GM18502 (cell line): ENCODE data around the gene TCFL5.

Source experiments
- ATAC-seq: cut with Tn5 transposase; IDR thresholded peaks from one replicate; pipeline ENCODE4 v1.9.1; 2021; ENCODE audit warnings: mild to moderate bottlenecking; ENCODE audit not compliant: unreplicated experiment, poor library complexity

TCFL5 gene

GRCh38 chr20:62802026-62802712 is 59.5 kb downstream of the TCFL5 start:
- ATAC-seq, result no peak

GRCh38 chr20:62801284-62802010 is 60.2 kb downstream of the TCFL5 start:
- ATAC-seq, result no peak

DNA sequence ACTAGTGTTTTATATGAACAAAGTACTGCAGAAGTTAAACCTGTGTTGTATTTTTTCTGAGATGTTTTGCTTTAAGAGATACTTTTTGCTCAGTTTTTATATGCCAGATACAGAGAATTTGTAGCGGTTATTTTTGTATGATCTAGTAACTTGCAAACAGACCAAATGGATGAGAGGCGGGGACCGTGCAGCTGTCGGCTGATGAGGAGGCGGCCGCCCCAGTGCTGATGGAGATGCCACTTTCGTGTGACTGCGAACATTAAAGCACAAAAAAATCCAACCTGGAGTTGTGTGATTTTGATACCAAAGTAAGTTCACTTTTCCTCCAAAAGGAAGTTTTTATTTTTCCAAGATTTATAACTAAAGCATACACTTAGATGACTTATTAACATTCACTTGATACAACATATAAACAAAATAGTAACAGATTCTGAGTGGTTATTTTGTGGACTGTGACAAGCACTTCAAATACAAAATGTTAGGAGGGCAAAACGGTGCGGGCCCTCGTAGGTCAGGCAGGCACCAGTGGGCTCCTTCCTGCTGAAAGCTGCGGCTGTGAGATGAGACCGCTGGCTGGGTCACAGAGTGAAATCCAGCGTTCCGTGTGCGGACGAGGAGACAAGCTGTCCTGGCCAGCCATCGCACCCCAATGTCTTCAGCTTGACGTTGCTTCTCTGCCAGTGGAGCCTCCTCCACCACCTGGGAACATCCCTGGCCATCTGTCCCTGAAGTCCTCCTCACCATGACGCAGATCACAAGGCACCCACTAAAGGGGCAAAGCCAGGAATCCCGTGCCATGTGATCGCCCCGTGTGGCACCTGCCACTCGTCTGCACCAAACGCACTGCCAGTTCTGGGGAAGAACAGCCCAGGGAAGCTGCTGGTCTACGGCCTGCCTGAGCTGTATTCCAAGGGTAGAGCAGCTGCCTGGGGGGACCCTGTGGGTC is 61.0 kb downstream of the TCFL5 start:
- no peak for ATAC-seq

GRCh38 chr20:62799873-62800272 is 61.7 kb downstream of the TCFL5 start:
- no peak for ATAC-seq

DNA sequence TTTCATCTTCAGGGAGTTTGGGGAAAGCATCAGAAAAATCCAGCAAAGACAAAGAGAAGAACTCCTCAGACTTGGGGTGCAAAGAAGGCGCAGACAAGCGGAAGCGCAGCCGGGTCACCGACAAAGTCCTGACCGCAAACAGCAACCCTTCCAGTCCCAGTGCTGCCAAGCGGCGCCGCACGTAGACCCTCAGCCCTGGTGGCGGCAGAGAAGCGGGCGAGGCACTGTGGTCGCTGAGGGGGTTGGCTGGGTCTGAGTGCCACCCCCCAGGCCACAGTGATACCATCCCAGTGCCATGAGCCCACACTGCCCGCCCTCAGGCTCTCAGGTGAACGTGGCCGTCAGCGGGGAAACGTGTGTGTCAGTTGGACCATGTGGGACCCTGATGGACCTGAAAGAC is 62.2 kb downstream of the TCFL5 start:
- ATAC-seq, result no peak

DNA sequence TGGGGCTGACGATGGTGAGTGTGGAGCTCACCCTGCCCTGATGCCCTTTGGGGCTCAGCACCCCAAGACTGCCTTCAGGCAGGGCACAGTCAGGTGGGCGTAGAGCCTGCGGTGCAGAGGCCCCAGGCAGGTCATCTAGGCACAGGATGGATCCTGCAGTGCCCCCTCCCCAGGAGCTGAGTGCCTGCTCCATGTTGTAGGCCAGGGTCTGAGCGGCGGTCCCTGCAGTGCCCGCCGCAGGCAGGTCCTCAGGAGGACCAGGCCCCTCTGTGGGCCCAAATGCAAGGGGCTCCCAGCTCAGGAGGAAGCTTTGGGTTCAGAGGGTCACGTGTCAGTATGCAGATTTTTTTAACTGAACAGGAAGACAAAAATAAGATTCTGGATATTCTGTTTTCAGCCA is 62.6 kb downstream of the TCFL5 start:
- ATAC-seq, result no peak

DNA sequence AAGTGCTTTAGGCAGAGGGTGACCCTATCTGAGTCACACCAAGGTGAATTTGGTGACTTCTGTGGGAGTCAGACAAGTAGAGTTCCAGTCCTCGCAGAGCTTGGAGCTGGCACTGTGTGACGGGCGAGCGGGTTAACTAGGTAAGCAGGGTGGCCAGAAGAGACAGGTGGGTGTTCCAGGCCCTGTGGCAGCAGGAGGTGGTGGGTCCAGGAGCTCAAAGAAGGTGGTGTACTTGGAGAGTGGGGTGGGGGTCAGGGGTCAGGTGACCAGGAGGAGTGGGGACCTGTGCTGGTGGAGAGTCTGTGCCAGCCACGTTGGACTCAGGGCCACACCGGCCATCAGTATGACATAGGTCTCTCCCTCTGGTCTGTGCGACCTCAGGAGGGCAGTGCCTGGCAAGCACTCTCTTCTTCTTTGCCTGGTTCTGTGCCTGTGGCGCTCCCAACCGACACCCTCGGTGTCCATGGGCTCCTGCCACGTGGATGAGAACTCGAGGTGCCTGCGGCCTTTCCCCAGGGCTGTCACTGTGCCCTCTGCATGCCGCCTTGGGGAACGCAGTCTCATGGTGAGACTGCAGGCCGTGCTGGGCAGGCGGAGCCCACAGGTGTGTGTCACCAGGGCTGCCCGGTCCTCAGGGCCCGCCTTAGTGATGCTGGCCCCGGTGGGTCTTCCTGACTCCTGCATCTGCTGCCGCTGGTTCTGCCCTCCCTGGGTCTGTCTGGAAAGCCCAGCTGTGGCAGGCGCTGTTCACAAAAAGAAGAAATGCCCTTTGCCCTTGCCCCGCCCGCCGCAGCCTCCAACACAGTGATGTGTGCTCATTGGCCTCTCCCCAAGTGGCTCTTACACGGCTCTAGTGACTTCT is 63.7 kb downstream of the TCFL5 start:
- no peak for ATAC-seq

DNA sequence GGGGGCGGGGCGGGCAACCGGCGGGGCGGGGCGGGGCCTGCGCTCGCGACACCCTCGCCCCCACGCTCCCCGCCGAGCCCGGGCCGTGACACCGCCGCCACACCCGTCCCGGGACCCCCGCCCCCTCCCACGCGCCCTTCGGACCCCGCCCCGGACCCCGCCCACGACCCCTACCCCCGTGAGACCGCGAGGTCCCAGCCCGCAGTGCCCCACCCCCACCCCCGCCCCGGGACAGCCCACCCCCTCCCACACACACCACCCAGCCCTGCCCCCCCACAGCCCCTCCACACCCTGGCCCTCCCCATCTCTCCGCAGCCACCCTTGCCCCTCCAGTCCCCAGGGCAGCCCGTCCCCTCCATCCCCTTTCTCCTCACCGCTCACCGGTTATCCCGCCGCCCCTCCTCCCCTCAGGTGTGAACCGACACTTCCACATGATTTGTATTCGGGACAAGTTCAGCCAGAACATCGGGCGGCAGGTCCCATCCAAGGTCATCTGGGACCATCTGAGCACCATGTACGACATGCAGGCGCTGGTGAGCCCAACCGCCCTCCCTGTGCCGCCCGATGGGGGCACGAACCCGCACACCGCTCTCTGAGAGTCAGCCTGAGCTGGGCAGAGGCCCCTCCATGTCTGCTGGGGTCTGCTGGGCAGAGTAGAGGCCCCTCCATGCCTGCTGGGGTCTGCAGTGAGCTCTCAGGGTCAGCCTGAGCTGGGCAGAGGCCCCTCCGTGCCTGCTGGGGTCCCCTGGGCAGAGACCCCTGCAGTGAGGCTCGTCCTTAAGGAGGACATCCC is 64.7 kb downstream of the TCFL5 start:
- no peak for ATAC-seq

DNA sequence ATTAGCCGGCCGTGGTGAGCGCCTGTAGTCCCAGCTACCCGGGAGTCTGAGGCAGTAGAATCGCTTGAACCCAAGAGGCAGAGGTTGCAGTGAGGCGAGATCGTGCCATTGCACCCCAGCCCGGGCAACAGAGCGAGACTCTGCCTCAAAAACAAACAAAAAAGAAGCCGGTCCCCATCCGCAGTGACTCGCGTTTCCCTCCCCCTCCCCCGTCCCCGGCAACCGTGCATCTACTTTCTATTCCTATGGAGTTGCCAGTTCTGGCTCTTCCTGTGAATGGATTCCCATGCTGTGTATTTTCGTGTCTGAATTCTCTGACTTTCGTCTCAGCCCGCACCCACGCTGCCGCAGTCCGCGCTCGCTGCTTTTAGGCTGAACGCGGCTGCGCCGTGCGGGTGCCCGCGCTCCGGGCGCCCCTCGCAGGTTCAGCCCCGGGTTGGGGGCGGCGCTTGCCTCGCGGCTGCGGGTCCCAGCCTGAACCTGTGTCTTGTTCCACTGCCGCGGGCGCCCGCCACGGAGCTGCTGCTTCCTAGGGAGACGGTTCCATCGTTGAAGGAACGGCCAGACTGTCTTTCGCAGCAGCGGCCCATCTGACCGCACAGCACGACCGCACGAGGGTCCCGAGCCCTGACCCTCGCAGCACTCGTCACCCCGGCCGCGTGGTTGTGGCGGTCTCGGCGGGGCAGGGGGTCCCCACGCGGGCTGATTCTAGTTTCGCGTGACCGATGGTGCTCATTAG is 66.4 kb downstream of the TCFL5 start:
- no peak for ATAC-seq

- peak; percentile 64 for ATAC-seq
Observed at GRCh38 chr20:62794007-62794724, 67.5 kb downstream of the TCFL5 start.

GRCh38 chr20:62793757-62794006 is 67.9 kb downstream of the TCFL5 start:
- ATAC-seq, result no peak

DNA sequence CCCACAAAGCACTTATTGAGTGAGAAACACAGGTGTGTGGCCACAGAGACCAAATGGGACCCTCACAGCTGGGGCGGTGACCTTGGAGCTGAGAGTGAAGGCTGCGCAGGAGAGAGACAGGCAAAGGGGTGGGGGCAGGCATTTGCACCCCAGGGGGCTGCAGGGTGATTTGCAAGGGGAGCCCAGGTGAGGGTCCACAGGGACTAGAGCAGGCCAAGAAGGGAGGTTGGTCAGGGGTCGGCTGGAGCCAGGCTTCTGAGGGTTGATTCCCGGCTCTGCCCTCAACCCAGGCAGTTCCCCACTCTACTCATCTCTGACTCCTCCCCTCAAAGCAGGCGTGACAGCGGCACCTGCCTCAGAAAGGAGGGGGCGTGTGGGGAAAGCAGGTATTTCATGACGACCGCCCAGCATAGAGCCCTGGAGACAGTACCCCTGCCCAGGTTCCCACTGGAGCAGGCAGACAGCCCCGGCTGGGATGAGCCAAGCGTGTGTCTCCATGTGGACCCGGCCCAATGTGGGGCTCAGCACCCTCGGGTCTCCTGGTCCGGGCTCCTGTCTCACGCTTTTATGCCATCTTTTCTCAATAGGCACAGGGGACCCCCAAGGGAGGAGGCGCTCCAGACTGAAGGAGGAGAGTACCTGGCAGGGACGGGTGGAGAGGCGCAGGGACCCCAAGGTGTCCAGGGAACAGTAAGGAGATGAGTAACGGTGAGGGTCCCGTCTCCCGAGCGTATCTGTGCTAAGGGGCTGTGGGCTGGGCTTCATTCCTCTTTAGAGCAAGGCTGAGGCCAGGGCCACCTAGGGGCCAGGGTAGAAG is 68.5 kb downstream of the TCFL5 start:
- no peak for ATAC-seq

GRCh38 chr20:62792182-62792939 is 69.3 kb downstream of the TCFL5 start:
- ATAC-seq, result no peak

DNA sequence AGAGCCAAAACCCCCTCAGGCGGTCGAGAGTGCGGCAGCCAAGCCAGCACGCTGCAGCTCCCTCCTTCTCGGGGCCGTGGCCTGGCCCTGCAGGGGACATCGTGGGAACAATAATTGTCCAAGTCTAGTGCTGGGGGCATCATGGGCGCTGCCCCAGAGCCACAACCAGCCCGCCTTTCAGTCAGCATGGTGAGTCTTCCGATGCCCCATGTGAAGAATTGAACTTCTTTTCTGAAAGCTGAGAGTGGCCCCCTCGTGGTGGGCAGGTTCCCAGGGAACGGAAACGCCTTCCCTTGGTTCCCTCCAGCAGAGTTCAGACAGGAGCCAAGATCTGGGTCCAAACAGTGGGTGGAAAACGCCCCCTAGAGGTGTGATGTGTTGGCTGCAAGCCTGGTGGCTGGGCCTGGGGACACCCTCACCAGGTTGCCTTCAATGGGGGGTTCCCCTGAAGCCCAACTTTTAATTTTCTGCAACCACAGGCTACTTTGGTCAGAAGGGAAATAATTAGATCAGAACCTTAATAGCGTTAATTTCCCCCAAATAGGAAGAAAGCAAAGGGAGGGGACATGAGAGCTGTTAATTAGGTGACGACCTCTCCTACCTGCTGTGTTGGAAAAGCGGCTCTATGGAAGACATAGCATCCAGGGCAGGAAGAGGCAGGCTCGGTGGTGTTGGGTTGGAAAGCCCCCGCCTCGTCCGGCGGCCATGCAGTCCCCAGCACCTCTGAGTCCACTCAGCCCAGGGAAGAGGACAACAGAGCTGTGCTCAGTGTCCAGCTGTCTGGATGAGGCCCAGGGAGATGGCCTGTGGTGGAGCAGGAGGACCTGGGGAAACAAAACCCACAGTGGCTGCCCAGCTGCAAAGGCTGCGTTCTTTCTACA is 70.1 kb downstream of the TCFL5 start:
- ATAC-seq, result no peak
